ENCODE measurements around the gene ICAM5. TPM values are rescaled to one million over a fixed set of nuclear protein-coding genes. Genes with fewer than 3 reads are reported as not detected.

The ICAM5 gene
- total and polyA plus RNA-seq, 9 of the 15 experiments (the other 6 are each of a cell fraction or from before 2014, with no cell fraction given) = 0.10 to 114 (median 13.7) TPM

DNA sequence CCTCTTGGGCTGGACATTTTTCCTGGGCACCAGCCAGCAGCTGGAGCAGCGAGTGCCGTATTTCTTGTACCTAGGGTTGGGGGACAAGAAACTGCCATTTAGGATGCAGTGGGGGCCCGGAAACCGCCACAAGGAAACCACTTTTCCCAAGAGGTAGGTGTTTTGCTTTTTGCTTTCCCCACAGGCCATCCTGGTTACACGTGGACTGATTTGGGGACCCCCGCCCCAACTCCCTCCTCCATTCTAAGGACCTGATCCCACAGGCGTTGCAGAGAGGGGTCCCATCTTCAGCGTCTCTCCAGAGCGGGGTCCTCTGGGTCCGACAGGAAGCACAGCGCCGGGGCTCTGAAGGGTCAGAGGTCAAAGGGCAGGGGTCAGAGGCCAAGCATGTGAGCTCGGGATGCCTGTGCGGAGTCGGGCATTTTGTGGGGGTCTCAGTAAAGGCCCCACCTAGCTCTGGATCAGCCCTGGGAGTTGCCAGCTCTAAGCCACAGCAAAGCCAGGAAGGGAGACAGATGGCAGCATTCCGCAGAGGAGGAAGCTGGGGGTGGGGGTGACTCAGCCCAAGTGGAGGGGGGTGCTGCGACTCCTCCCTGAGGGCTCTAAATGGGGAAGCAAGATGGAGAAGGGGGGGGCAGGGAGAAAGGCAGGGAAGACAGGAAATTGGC, 15.5 kb downstream of the ICAM5 start (continued):
- TF ChIP-seq MTA2 (IDR thresholded peaks at IDR 0.05; ENCODE audit: low read depth) (peak; percentile 70), POLR2AphosphoS2 (IDR thresholded peaks at IDR 0.05; ENCODE audit: low read length) (no peak), ZNF146 (CRISPR knock-in tag; IDR thresholded peaks at IDR 0.05; ENCODE audit: unreplicated experiment) (no peak), ZNF134 (CRISPR knock-in tag; conservative IDR thresholded peaks at IDR 0.05) (no peak), ZNF165 (CRISPR knock-in tag; IDR thresholded peaks at IDR 0.05; ENCODE audit: borderline replicate concordance) (no peak), ZFX (CRISPR knock-in tag; IDR thresholded peaks at IDR 0.05) (no peak), ZNF77 (CRISPR knock-in tag; IDR thresholded peaks at IDR 0.05) (no peak), DNMT1 (IDR thresholded peaks at IDR 0.05) (no peak), SRSF3 (IDR thresholded peaks at IDR 0.05; ENCODE audit: insufficient read depth, low read length) (no peak), SMAD1 (IDR thresholded peaks at IDR 0.05; ENCODE audit: low read depth, low read length, partially characterized antibody) (no peak)
- TF ChIP-seq, protein P1, sequence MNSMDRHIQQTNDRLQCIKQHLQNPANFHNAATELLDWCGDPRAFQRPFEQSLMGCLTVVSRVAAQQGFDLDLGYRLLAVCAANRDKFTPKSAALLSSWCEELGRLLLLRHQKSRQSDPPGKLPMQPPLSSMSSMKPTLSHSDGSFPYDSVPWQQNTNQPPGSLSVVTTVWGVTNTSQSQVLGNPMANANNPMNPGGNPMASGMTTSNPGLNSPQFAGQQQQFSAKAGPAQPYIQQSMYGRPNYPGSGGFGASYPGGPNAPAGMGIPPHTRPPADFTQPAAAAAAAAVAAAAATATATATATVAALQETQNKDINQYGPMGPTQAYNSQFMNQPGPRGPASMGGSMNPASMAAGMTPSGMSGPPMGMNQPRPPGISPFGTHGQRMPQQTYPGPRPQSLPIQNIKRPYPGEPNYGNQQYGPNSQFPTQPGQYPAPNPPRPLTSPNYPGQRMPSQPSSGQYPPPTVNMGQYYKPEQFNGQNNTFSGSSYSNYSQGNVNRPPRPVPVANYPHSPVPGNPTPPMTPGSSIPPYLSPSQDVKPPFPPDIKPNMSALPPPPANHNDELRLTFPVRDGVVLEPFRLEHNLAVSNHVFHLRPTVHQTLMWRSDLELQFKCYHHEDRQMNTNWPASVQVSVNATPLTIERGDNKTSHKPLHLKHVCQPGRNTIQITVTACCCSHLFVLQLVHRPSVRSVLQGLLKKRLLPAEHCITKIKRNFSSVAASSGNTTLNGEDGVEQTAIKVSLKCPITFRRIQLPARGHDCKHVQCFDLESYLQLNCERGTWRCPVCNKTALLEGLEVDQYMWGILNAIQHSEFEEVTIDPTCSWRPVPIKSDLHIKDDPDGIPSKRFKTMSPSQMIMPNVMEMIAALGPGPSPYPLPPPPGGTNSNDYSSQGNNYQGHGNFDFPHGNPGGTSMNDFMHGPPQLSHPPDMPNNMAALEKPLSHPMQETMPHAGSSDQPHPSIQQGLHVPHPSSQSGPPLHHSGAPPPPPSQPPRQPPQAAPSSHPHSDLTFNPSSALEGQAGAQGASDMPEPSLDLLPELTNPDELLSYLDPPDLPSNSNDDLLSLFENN (IDR thresholded peaks at IDR 0.05; ENCODE audit: low read depth in 2 of 2, low read length in 2 of 2) = no peak
- TF ChIP-seq, protein P2, sequence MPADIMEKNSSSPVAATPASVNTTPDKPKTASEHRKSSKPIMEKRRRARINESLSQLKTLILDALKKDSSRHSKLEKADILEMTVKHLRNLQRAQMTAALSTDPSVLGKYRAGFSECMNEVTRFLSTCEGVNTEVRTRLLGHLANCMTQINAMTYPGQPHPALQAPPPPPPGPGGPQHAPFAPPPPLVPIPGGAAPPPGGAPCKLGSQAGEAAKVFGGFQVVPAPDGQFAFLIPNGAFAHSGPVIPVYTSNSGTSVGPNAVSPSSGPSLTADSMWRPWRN (IDR thresholded peaks at IDR 0.05; ENCODE audit: low read depth) = no peak
- TF ChIP-seq, protein P3, sequence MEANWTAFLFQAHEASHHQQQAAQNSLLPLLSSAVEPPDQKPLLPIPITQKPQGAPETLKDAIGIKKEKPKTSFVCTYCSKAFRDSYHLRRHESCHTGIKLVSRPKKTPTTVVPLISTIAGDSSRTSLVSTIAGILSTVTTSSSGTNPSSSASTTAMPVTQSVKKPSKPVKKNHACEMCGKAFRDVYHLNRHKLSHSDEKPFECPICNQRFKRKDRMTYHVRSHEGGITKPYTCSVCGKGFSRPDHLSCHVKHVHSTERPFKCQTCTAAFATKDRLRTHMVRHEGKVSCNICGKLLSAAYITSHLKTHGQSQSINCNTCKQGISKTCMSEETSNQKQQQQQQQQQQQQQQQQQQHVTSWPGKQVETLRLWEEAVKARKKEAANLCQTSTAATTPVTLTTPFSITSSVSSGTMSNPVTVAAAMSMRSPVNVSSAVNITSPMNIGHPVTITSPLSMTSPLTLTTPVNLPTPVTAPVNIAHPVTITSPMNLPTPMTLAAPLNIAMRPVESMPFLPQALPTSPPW (CRISPR knock-in tag; IDR thresholded peaks at IDR 0.05) = peak; percentile 76
- TF ChIP-seq, protein P4, sequence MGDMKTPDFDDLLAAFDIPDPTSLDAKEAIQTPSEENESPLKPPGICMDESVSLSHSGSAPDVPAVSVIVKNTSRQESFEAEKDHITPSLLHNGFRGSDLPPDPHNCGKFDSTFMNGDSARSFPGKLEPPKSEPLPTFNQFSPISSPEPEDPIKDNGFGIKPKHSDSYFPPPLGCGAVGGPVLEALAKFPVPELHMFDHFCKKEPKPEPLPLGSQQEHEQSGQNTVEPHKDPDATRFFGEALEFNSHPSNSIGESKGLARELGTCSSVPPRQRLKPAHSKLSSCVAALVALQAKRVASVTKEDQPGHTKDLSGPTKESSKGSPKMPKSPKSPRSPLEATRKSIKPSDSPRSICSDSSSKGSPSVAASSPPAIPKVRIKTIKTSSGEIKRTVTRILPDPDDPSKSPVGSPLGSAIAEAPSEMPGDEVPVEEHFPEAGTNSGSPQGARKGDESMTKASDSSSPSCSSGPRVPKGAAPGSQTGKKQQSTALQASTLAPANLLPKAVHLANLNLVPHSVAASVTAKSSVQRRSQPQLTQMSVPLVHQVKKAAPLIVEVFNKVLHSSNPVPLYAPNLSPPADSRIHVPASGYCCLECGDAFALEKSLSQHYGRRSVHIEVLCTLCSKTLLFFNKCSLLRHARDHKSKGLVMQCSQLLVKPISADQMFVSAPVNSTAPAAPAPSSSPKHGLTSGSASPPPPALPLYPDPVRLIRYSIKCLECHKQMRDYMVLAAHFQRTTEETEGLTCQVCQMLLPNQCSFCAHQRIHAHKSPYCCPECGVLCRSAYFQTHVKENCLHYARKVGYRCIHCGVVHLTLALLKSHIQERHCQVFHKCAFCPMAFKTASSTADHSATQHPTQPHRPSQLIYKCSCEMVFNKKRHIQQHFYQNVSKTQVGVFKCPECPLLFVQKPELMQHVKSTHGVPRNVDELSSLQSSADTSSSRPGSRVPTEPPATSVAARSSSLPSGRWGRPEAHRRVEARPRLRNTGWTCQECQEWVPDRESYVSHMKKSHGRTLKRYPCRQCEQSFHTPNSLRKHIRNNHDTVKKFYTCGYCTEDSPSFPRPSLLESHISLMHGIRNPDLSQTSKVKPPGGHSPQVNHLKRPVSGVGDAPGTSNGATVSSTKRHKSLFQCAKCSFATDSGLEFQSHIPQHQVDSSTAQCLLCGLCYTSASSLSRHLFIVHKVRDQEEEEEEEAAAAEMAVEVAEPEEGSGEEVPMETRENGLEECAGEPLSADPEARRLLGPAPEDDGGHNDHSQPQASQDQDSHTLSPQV (IDR thresholded peaks at IDR 0.05) = peak; percentile 96
- TF ChIP-seq, protein P5, sequence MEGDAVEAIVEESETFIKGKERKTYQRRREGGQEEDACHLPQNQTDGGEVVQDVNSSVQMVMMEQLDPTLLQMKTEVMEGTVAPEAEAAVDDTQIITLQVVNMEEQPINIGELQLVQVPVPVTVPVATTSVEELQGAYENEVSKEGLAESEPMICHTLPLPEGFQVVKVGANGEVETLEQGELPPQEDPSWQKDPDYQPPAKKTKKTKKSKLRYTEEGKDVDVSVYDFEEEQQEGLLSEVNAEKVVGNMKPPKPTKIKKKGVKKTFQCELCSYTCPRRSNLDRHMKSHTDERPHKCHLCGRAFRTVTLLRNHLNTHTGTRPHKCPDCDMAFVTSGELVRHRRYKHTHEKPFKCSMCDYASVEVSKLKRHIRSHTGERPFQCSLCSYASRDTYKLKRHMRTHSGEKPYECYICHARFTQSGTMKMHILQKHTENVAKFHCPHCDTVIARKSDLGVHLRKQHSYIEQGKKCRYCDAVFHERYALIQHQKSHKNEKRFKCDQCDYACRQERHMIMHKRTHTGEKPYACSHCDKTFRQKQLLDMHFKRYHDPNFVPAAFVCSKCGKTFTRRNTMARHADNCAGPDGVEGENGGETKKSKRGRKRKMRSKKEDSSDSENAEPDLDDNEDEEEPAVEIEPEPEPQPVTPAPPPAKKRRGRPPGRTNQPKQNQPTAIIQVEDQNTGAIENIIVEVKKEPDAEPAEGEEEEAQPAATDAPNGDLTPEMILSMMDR (IDR thresholded peaks at IDR 0.05 in 2 of 3, conservative IDR thresholded peaks at IDR 0.05 in 1 of 3; ENCODE audit: insufficient read depth in 2 of 3, low read depth in 1 of 3, low read length in 3 of 3) = no peak

Measured in K562 (cell line).